Measurements from ENCODE around the gene MT1B.

Gene MT1B

DNA sequence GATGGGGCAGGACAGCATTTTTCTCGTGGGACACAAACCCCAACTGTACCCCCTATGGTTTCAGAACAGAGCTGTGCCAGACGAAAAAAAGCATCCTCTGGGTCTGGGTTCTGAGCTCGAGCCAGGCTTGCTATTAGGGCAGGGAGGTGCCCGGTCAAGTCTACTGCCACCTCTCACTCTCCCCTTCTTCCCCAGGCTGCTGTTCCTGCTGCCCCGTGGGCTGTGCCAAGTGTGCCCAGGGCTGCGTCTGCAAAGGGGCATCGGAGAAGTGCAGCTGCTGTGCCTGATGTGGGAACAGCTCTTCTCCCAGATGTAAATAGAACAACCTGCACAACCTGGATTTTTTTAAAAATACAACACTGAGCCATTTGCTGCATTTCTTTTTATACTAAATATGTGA lies 25.0 kb upstream of the MT1B start:
- Histone ChIP-seq H3K9ac (ENCODE audit: low read length) (no peak overlapping the region), H4K20me1 (ENCODE audit: insufficient read depth, low read length) (no peaks in the 10 kb centered on the region), H3K9me2 (ENCODE audit: low read depth, low read length) (no peaks in the 10 kb centered on the region), H2AFZ (ENCODE audit: low read length) (no peak overlapping the region), H3F3A (ENCODE audit: insufficient read depth, low read length) (no peaks in the 10 kb centered on the region), H3K9me3 (ENCODE audit: low read length) (no peaks in the 10 kb centered on the region), H3K79me2 (ENCODE audit: insufficient read depth, low read length) (no peaks in the 10 kb centered on the region), H3K4me3 (ENCODE audit: low read depth, low read length, poor library complexity, severe bottlenecking) (no peak overlapping the region), H3K27ac (ENCODE audit: low read depth, low read length, poor library complexity, severe bottlenecking) (no peak overlapping the region), H3K36me3 (ENCODE audit: insufficient read depth, low read length) (no peaks in the 10 kb centered on the region), H3K4me2 (ENCODE audit: low read length) (no peak overlapping the region), H3K4me1 (ENCODE audit: insufficient read depth, low read length, severe bottlenecking) (no peaks in the 10 kb centered on the region), H3K27me3 (ENCODE audit: insufficient read depth, low read length) (no peaks in the 10 kb centered on the region)
- TF ChIP-seq, protein P1, sequence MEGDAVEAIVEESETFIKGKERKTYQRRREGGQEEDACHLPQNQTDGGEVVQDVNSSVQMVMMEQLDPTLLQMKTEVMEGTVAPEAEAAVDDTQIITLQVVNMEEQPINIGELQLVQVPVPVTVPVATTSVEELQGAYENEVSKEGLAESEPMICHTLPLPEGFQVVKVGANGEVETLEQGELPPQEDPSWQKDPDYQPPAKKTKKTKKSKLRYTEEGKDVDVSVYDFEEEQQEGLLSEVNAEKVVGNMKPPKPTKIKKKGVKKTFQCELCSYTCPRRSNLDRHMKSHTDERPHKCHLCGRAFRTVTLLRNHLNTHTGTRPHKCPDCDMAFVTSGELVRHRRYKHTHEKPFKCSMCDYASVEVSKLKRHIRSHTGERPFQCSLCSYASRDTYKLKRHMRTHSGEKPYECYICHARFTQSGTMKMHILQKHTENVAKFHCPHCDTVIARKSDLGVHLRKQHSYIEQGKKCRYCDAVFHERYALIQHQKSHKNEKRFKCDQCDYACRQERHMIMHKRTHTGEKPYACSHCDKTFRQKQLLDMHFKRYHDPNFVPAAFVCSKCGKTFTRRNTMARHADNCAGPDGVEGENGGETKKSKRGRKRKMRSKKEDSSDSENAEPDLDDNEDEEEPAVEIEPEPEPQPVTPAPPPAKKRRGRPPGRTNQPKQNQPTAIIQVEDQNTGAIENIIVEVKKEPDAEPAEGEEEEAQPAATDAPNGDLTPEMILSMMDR (IDR thresholded peaks at IDR 0.05; ENCODE audit: low read length) = no peak
- no peak for TF ChIP-seq EZH2 (IDR thresholded peaks at IDR 0.05; ENCODE audit: borderline replicate concordance, low read length)

DNA sequence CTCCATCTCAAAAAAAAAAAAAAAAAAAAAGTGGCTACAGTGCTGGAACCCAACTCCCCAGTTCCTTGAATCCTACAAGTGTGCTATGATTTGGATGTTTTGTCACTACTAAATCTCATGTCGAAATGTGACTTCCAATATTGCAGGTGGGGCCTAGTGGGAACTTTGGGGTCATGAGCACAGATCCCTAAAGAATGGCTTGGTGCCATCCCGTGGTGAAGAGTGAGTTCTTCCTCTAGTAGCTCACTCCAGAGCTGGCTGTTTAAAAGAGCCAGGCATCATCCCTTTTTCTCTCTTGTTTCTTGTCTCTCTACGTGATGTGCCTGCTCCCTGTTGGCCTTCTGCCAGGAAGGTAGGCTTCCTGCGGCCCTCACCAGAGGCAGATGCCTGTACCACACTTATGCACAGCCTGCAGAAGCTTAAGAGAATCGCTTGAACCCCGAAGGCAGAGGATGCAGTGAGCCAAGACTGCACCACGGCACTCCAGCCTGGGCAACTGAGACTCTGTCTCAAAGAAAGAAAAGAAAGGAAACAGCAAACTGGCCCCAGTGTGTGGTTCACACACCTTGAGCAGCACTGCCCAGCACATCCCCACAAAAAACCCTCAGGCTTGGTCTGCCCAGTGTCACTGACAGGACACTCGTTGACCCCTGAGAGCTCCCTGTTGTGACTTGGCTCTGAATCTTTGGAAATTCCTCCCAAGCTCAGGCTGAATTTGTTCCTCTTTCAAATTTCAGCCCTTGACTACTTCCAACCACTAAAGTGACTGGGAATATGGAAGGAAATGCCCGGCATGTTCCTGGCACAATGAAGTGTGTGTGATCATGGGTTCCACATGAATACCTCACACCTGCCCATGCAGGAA lies 23.0 kb upstream of the MT1B start:
- no peaks in the 10 kb centered on the region for H3K36me3 ChIP-seq (ENCODE audit: insufficient read depth, low read length)
- no peaks in the 10 kb centered on the region for H3K9me3 ChIP-seq (ENCODE audit: low read length)
- H3K4me2 ChIP-seq (ENCODE audit: low read length) = no peak overlapping the region
- H3K4me1 ChIP-seq (ENCODE audit: insufficient read depth, low read length, severe bottlenecking) = no peaks in the 10 kb centered on the region
- H3F3A ChIP-seq (ENCODE audit: insufficient read depth, low read length) = no peaks in the 10 kb centered on the region
- no peaks in the 10 kb centered on the region for H3K79me2 ChIP-seq (ENCODE audit: insufficient read depth, low read length)
- no peak overlapping the region for H3K27ac ChIP-seq (ENCODE audit: low read depth, low read length, poor library complexity, severe bottlenecking)
- no peak overlapping the region for H3K4me3 ChIP-seq (ENCODE audit: low read depth, low read length, poor library complexity, severe bottlenecking)
- no peaks in the 10 kb centered on the region for H3K9me2 ChIP-seq (ENCODE audit: low read depth, low read length)
- TF ChIP-seq EZH2 (IDR thresholded peaks at IDR 0.05; ENCODE audit: borderline replicate concordance, low read length) = no peak
- TF ChIP-seq, protein P1 (IDR thresholded peaks at IDR 0.05; ENCODE audit: low read length) = no peak
- H4K20me1 ChIP-seq (ENCODE audit: insufficient read depth, low read length) = no peaks in the 10 kb centered on the region
- H3K9ac ChIP-seq (ENCODE audit: low read length) = no peak overlapping the region
- H2AFZ ChIP-seq (ENCODE audit: low read length) = no peak overlapping the region
- no peaks in the 10 kb centered on the region for H3K27me3 ChIP-seq (ENCODE audit: insufficient read depth, low read length)

DNA sequence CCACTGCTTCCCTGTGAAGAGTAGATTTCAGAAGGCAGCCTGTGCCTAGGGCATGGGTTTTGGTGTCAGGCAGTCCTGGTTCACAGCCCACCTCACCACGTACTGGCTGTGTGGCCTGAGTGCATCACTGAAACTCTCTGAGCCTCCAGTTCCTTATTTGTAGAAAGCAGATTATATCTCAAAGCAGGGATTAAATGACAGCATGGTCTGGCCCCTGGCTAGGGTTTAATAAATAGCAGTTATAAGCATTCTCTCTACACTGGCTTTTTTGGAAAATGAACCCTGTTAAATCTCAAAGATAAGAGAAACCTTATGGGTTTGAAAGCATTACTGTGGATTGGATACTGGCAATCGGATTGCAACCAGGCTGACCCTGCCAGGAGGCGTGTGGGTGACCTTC lies 22.2 kb upstream of the MT1B start:
- H3K36me3 ChIP-seq (ENCODE audit: insufficient read depth, low read length) = no peaks in the 10 kb centered on the region
- H3K79me2 ChIP-seq (ENCODE audit: insufficient read depth, low read length) = no peaks in the 10 kb centered on the region
- no peaks in the 10 kb centered on the region for H4K20me1 ChIP-seq (ENCODE audit: insufficient read depth, low read length)
- no peak overlapping the region for H3K4me2 ChIP-seq (ENCODE audit: low read length)
- TF ChIP-seq EZH2 (IDR thresholded peaks at IDR 0.05; ENCODE audit: borderline replicate concordance, low read length) = no peak
- TF ChIP-seq, protein P1 (IDR thresholded peaks at IDR 0.05; ENCODE audit: low read length) = no peak
- H3K9me3 ChIP-seq (ENCODE audit: low read length) = no peaks in the 10 kb centered on the region
- H3K27me3 ChIP-seq (ENCODE audit: insufficient read depth, low read length) = no peaks in the 10 kb centered on the region
- no peaks in the 10 kb centered on the region for H3F3A ChIP-seq (ENCODE audit: insufficient read depth, low read length)
- H3K4me3 ChIP-seq (ENCODE audit: low read depth, low read length, poor library complexity, severe bottlenecking) = no peak overlapping the region
- H3K9ac ChIP-seq (ENCODE audit: low read length) = no peak overlapping the region
- no peaks in the 10 kb centered on the region for H3K4me1 ChIP-seq (ENCODE audit: insufficient read depth, low read length, severe bottlenecking)
- H3K27ac ChIP-seq (ENCODE audit: low read depth, low read length, poor library complexity, severe bottlenecking) = no peak overlapping the region
- no peak overlapping the region for H2AFZ ChIP-seq (ENCODE audit: low read length)
- no peaks in the 10 kb centered on the region for H3K9me2 ChIP-seq (ENCODE audit: low read depth, low read length)
